GM10847 (cell line): ENCODE measurements around the gene ITGB4.

Source experiments
- POLR2A ChIP-seq: IDR thresholded peaks from 2 replicates; pipeline ENCODE4 v1.6.1; 2011; ENCODE audit not compliant: insufficient read length; ENCODE audit errors: extremely low read depth

Gene ITGB4

DNA sequence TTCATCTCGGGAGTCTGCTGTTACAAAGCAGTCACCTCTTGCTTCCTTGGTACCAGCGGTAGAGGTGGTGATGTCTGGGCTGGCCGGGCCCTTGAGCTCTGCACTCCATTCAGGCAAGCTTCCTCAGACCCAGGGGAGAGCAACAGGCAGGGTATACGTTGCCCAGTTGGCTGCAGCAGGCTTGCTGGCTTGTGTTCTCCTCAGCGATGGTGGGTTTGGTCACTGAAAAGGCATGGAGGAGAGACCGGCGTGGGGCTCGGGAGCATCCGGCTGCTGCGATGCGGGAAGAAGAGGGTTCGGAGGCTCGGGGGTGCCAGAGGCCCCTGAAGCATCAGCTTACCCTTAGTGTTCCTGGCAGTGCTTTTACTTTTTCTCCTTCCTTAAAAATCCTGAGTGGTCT, 28.3 kb upstream of the ITGB4 start:
- no peak for TF ChIP-seq POLR2A

DNA sequence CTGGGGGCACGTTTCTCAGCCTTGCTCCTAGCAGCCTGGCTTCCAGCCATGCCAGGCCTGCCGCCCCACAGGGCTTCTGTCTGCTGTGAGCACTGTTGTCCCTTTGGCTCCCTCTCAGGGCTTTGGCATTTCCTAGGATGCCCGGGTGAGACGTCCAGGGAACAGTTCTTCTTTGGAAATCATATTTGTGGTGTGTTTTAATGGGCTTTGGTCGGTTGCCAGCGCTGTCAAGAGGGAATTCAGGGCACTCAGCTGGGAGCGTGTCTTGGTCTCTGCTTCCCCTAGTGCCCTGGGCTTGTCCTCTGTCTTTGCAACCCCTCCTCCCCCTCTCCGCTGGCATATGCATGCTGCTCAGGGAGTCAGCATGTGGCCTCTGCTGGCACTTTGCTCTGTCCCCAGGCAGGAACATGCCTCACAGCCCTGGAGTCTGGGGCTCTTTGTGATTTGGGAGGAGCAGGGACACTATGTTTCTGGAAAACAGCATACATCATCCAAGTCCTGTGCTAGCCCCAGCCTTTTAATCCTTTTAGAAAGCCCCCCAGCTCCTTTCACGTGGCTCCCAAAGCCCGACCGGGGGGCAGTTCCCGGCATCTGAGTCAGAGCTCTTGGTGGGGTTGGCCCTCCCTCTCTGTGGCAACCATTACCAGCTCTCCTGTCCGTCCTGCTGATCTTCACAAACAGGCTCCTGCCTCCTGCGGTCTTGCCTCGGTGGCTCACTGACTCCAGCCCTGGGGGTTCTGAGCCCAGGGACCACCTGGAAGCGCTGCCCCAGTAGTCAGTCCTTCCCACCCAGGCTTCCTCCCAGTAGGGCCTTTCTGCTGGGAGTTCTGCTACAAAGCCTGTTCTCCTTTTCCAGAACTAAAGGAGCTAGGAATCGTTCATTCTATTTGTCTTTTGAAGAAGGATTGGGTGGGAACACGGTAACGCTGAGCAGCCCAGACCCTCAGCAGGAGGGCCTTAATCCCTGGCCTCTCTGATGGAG, 27.5 kb upstream of the ITGB4 start:
- TF ChIP-seq POLR2A, result no peak

DNA sequence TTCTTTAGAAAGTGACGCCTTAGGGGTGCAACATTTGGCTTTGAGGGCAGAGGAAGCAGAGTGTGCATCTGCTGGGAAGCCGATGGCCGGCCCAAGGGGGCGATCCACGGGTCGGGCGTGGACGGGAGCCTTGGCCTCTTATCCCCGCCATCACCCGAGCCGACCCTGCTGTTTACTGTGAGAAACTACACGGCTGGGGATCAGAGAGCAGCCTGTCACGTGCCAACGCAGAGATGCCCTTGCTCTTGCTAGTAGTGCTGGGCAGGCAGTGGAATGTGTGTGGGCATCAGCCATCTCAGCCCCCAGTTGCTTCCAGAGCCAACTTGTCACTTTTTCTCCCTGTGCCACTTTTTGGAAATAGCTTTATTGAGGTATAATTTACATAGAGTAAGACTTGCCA, 26.7 kb upstream of the ITGB4 start:
- no peak for TF ChIP-seq POLR2A

DNA sequence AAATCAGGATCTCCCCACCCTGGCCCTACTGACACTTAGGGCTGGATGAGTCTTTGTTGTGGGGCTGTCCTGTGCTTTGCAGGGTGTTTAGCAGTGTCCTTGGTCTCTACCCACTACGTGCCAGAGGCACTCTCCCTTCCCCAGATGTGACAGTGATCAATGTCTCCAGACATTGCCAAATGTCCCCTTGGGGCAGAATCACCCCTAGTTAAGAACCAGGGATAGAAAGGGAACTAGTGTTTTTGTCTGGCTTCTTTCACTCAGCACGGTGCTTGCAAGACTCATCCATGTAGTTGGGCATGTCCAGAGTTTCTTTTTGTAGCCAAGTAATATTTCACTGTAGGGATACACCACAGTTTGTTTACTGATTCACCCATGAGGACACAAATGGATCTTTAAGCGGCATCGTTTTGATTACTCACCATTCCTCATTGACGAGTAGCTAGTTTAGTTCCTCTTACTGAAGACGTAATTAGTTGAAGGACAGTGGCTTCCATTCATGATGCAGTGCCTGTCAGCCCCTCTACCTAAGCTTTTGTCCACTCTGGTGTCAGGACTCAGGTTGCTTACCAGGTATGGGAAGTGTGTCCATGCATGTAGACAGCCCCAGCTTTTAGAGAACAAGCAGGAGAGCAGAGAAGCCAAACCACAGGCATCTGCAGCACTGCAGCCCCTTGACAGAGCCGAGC, 26.0 kb upstream of the ITGB4 start:
- no peak for TF ChIP-seq POLR2A

DNA sequence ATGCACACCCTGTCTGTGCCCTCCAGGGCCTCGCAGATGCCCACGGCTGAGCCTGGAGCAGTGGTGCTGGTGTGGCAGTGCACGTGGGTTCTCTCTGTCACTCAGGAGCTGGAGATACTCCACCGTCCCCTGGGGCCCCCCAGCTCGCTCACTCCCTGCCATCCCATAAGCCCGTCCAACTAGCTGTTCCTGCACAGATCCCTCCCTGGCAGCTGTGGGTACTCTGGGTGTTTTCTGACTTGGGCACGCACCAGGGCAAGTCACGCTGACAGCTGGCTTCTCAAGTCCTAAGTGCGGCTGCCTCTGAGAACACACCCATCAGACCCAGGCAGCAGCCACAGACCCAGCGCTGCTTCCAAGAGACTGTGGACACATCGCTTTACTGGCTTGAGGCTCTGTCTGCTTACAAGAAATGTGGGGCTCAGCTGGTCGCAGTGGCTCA, 25.4 kb upstream of the ITGB4 start:
- no peak for TF ChIP-seq POLR2A

DNA sequence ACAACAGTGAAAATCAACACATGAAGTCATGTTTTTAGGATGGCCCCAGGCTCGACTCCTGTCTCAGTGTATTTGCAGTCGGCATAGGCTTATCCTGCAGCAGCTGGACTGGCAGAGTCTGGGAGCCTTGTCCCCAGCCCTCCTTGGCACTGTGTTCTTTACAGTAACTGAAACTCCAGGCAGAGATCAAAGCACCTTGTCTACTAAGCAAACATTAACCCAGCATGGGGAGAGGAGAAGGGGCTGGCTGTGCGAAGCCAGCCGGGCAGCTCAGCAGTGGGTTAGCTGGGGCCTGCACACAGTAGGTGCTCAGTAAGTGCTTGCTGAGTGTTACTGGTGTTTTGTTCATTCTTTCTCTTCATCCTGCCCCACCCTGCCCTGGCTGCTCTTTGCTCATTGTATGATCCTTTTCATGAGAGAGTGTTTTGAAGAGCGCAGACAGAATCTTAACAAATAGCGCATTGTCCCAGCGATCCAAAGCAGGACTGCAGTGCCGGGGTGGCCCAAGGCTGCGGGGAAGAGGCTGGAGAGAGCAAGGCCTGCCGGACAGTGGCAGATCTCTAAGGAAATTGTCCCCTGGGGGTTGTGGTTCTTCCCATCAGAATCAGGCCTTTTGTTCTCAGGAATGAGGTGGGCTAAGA, 23.5 kb upstream of the ITGB4 start:
- no peak for TF ChIP-seq POLR2A

DNA sequence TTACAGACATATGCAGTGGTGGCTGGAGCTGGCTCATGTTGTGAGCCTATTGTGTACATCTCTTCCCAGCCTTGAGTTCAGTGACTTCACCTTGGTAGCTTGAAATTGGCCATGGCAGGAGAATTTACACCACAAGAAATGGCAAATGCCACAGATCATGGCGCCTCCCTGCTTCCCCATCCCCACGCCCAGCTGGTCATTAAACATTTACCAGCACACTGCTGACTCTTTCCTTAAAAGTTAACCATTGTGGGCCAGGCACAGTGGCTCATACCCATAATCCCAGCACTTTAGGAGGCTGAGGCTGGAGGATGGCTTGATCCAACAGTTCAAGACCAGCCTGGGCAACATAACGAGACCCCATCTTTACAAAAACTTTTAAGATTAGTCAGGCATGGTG, 22.6 kb upstream of the ITGB4 start:
- no peak for TF ChIP-seq POLR2A

DNA sequence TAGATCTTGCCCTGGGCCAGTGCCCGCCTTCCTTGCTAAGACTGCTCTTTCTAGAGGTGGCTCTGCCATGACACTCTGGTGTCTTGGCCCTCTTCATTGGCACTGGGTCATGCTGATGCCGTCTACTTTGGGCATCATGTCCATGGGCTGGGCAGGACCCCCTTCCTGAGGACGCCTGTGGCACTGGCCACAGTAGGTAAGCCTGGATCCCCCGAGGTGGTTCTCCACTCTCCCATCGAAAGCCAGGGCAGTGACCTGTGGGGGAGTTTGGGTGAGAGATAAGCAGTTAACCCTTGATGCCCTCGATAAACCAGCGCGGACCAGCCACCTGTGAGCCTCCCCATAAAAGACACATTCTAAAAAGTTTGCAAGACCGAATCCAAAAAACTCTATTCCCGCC, 20.0 kb upstream of the ITGB4 start:
- TF ChIP-seq POLR2A, result no peak

DNA sequence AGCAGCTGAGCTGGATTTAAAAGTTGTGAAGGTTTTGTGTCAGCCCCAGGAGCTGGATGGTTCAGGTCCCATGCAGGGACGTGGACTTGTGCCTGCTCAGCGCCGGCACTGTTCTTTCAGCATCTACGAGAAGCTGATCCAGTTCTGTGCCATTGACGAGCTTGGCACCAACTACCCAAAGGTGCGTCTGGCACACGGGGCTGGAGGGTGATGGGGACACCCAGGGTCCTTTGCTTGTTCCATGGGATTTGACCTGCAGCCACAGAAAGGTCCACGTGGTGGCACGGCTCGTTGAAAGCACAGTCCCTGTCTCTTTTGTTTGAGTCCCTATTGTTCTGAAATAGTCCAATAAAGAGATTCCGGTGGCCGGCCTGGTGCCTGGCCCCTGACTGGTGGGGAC, 18.1 kb upstream of the ITGB4 start:
- TF ChIP-seq POLR2A, result no peak

DNA sequence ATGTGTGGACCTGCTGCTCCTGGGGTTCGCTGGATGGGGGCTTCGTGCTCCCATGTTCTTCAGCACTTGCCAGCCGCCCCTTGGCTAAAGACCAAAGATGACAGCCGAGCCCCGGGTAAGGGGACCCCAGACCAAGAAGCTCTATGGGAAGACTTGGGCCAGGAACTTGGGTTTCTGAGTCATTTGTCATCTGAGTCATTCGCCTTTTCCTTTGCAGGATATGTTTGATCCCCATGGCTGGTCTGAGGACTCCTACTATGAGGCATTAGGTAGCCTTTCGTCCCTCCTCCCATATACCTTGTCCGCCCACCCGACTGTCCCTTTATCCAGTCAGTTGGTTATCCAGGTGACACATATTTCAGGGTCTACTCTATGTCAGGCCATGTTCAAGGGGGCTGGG, 17.7 kb upstream of the ITGB4 start:
- TF ChIP-seq POLR2A, result no peak

DNA sequence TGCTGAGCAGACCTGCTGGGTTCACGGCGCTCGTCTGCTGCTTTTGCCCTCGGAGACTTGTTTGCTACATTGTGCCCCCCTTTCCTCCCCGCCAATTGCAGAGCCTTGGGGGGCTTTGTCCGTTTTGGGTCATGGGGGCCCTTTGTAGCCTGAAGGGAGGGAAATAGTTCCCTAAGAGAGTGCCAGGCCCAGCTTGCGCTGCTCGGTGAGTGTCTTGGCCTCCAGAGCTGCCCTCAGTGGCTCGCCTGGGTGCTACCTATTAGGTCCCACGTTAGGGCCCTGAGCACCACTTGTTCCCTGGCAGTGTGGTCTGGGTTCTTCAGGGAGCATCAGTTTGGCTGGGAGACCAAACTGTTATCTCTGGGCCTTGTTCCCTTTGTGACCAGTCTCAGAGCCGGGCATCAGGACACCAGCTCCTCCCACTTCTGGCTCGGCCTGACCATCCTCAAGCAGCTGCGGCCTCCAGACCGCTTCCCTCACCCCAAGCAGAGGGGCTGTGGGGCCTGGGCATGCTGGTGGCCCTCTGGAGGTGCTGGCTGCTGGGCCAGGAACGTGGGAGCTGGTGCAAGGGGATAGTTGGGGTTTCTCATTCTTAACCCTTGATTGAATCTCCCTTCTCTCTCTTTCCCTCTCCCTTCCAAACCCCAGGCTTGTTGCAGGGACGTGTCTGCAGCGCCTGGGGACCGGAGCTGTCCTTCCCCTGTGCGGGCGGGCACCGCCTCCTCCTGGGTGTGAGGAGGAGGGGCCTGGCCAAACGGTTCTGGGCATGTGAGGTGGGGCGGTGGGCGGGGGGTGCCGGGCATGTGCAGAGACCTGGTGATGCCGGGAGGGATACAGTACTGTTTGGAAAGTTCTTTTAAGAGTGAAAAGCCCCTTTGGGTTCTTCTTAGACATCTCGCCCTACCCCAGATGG, 16.0 kb upstream of the ITGB4 start:
- no peak for TF ChIP-seq POLR2A

DNA sequence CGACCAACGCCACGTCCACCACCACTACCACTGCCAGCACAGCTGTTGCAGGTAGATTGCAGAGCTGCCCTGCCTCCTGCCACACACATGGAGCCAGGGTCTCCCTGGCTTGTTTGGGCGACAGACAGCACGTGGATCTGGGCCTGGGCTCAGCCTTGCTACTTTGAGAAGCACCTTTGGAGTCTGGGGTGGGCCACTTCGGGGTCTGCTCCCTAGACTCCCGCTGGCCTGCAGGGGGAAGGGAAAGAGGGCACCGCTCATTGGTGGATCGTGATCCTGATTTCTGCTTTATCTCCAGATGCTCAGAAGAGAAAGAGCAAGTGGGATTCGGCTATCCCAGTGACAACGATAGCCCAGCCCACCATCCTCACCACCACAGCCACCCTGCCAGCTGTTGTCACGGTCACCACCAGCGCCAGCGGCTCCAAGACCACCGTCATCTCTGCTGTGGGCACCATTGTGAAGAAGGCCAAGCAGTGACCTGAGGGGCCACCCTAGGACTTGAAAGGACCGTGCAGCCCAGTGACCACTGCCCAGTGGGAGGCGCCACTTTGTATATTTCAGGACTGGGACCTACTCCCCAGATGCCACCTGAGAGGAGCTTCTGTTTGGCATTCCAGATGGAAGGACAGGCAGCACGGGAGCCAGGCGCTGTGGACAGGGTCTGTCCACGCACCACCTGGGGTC, 15.1 kb upstream of the ITGB4 start:
- no peak for TF ChIP-seq POLR2A

DNA sequence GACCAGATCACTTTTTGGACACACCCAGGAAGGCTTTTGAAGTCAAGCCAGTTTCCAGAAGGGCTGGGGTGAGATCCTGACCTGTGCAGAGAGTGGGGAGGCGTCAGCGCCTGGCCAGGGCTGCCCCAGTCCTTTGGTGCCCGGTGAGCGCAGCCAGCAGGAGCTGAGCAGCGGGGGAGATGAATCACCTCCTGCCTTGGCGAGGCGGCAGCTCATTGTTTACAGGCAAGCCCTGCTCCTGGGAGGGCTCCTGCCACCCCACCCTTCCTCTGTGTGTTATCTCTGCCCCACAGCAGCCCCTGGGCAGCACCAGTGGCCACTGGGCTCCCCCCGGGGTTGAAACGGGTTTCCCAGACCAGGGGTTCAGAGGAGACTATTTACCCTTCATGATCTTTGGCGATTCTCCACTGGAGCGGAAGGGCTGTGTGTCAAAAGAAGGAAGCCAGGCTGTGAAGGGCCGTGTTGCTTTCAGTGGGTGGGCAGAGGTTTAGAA, 14.1 kb upstream of the ITGB4 start:
- no peak for TF ChIP-seq POLR2A

DNA sequence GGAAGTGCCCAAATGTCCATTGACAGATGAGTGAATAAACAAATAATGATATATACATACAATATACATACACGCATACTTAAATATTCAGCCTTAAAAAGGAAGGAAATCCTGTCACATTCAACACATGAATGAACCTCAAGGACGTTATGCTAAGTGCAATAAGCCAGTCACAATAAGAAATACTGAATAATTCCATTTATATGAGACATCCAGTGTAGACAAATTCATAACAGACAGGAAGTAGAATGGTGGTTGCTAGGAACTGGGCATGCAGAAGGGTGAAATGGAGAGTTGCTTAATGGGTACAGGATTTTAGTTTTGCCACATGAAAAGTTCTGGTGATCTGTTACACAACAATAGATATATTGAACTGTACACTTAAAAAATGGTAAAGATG, 8.8 kb upstream of the ITGB4 start:
- TF ChIP-seq POLR2A, result no peak
